ENCODE results near the gene BATF2. TPM values are rescaled to one million over a fixed set of nuclear protein-coding genes. Genes with fewer than 3 reads are reported as not detected.
A peak's percentile ranks its signal among the peaks of the same experiment; 100 is the strongest.

Gene BATF2
- 10 to 100 TPM in 2 of 4 donors, 1 to 10 TPM in 2; 8.1 to 22.7 (median 10.9) TPM for polyA plus RNA-seq
- long read RNA-seq, donor 1, transcript BATF2-203 (1 exons, 2,569 nt) = major isoform, 21 of 40 reads
- long read RNA-seq, donor 1, transcript BATF2-201 (3 exons, 2,142 nt) = minor isoform, 13 of 40 reads
- long read RNA-seq, donor 1, partial matches to known transcripts = 0 of 40 reads
- long read RNA-seq, donor 1, other reads (novel, unspliced or antisense) = 0 of 40 reads
- long read RNA-seq, donor 2, transcript BATF2-201 (3 exons, 2,142 nt) = major isoform, 5 of 8 reads
- long read RNA-seq, donor 2, partial matches to known transcripts = 0 of 8 reads
- long read RNA-seq, donor 2, other reads (novel, unspliced or antisense) = 0 of 8 reads
- long read RNA-seq, donor 3, transcript BATF2-203 (1 exons, 2,569 nt) = major isoform, 6 of 8 reads
- long read RNA-seq, donor 3, partial matches to known transcripts = 0 of 8 reads
- long read RNA-seq, donor 3, other reads (novel, unspliced or antisense) = 0 of 8 reads
- long read RNA-seq, donor 4 = 0 reads
- long read RNA-seq, donor 5, partial matches to known transcripts = 0 of 3 reads
- long read RNA-seq, donor 5, other reads (novel, unspliced or antisense) = 0 of 3 reads
- long read RNA-seq, donor 6, transcript BATF2-203 (1 exons, 2,569 nt) = major isoform, 8 of 17 reads
- long read RNA-seq, donor 6, transcript BATF2-201 (3 exons, 2,142 nt) = minor isoform, 7 of 17 reads
- long read RNA-seq, donor 6, partial matches to known transcripts = 0 of 17 reads
- long read RNA-seq, donor 6, other reads (novel, unspliced or antisense) = 0 of 17 reads
- long read RNA-seq, donor 7 = 0 reads
- long read RNA-seq, donor 8 = 0 reads
- long read RNA-seq, donor 9, transcript BATF2-203 (1 exons, 2,569 nt) = major isoform, 5 of 5 reads
- long read RNA-seq, donor 9, partial matches to known transcripts = 0 of 5 reads
- long read RNA-seq, donor 9, other reads (novel, unspliced or antisense) = 0 of 5 reads
- long read RNA-seq, donor 10, transcript BATF2-203 (1 exons, 2,569 nt) = minor isoform, 8 of 19 reads
- long read RNA-seq, donor 10, transcript BATF2-201 (3 exons, 2,142 nt) = major isoform, 9 of 19 reads
- long read RNA-seq, donor 10, partial matches to known transcripts = 0 of 19 reads
- long read RNA-seq, donor 10, other reads (novel, unspliced or antisense) = 0 of 19 reads

- peak; percentile 94 to 95 for DNase-seq
- Histone ChIP-seq H3K27ac (ENCODE audit: low read depth in 1 of 3, low read length in 2 of 3) (peak within 1 kb of the TSS; percentile 88 to 95 (median 92)), H3K9me3 (ENCODE audit: control insufficient read depth in 2 of 2, insufficient read depth in 1 of 2, low read depth in 1 of 2, low read length in 1 of 2) (peaks cover 0 to 8% of the 10 kb centered on the region in 2 donors), H3K36me3 (ENCODE audit: control insufficient read depth in 3 of 3, insufficient read depth in 2 of 3, low read depth in 1 of 3, low read length in 3 of 3) (peaks cover 0 to 25% (median 0%) of the 10 kb centered on the region in 3 donors), H3K27me3 (ENCODE audit: control insufficient read depth in 3 of 3, insufficient read depth in 3 of 3, low read length in 3 of 3) (no peaks in the 10 kb centered on the region), H3K4me3 (ENCODE audit: low read depth in 1 of 3, low read length in 3 of 3) (peak within 1 kb of the TSS; percentile 55 to 67 (median 64)), H3K4me1 (ENCODE audit: control insufficient read depth in 3 of 3, insufficient read depth in 2 of 3, low read depth in 1 of 3, low read length in 2 of 3) (peaks cover 0 to 36% (median 2%) of the 10 kb centered on the region in 3 donors)
- FAIRE-seq = no peak
- 10 to 15% (median 15%) methylated on average over 7 to 9 of the region's 9 CpGs for WGBS, 3 donors
Observed at GRCh38 chr11:64996710-64997380, at the start of gene BATF2. Gene BATF2 (minus strand): TSS chr11:64996971. CDS start chr11:64996914, 57 bp downstream.

- H3K9me3 ChIP-seq (ENCODE audit: control insufficient read depth in 2 of 2, insufficient read depth in 1 of 2, low read depth in 1 of 2, low read length in 1 of 2) = no peaks in the 10 kb centered on the region
- H3K4me1 ChIP-seq (ENCODE audit: control insufficient read depth in 3 of 3, insufficient read depth in 2 of 3, low read depth in 1 of 3, low read length in 2 of 3) = peaks cover 0 to 21% (median 2%) of the 10 kb centered on the region in 3 donors
- H3K4me3 ChIP-seq (ENCODE audit: low read depth in 1 of 3, low read length in 3 of 3) = no peak overlapping the region
- peaks cover 0 to 7% (median 0%) of the 10 kb centered on the region in 3 donors for H3K27me3 ChIP-seq (ENCODE audit: control insufficient read depth in 3 of 3, insufficient read depth in 3 of 3, low read length in 3 of 3)
- H3K27ac ChIP-seq (ENCODE audit: low read depth in 1 of 3, low read length in 2 of 3) = no peak overlapping the region
- FAIRE-seq (no peak), DNase-seq (no peak)
- WGBS, 3 donors = 86 to 92% (median 90%) methylated on average over 7 of the region's 7 CpGs
- peaks cover 0 to 47% (median 1%) of the 10 kb centered on the region in 3 donors for H3K36me3 ChIP-seq (ENCODE audit: control insufficient read depth in 3 of 3, insufficient read depth in 2 of 3, low read depth in 1 of 3, low read length in 3 of 3)
Observed at GRCh38 chr11:65045728-65046127, 49.0 kb upstream of the BATF2 start.

GRCh38 chr11:65045061-65045460 lies 48.3 kb upstream of the BATF2 start:
- Histone ChIP-seq H3K36me3 (ENCODE audit: control insufficient read depth in 3 of 3, insufficient read depth in 2 of 3, low read depth in 1 of 3, low read length in 3 of 3) (peaks cover 0 to 50% (median 1%) of the 10 kb centered on the region in 3 donors), H3K27ac (ENCODE audit: low read depth in 1 of 3, low read length in 2 of 3) (no peak overlapping the region), H3K4me1 (ENCODE audit: control insufficient read depth in 3 of 3, insufficient read depth in 2 of 3, low read depth in 1 of 3, low read length in 2 of 3) (peaks cover 0 to 21% (median 2%) of the 10 kb centered on the region in 3 donors), H3K27me3 (ENCODE audit: control insufficient read depth in 3 of 3, insufficient read depth in 3 of 3, low read length in 3 of 3) (peaks cover 0 to 7% (median 0%) of the 10 kb centered on the region in 3 donors), H3K4me3 (ENCODE audit: low read depth in 1 of 3, low read length in 3 of 3) (no peak overlapping the region), H3K9me3 (ENCODE audit: control insufficient read depth in 2 of 2, insufficient read depth in 1 of 2, low read depth in 1 of 2, low read length in 1 of 2) (no peaks in the 10 kb centered on the region)
- DNase-seq (no peak), FAIRE-seq (no peak)
- WGBS, 3 donors = 81 to 88% (median 87%) methylated on average over 5 of the region's 5 CpGs

- FAIRE-seq = no peak
- Histone ChIP-seq H3K4me3 (ENCODE audit: low read depth in 1 of 3, low read length in 3 of 3) (no peak overlapping the region), H3K9me3 (ENCODE audit: control insufficient read depth in 2 of 2, insufficient read depth in 1 of 2, low read depth in 1 of 2, low read length in 1 of 2) (no peaks in the 10 kb centered on the region), H3K27ac (ENCODE audit: low read depth in 1 of 3, low read length in 2 of 3) (no peak overlapping the region), H3K36me3 (ENCODE audit: control insufficient read depth in 3 of 3, insufficient read depth in 2 of 3, low read depth in 1 of 3, low read length in 3 of 3) (peaks cover 0 to 58% (median 1%) of the 10 kb centered on the region in 3 donors), H3K4me1 (ENCODE audit: control insufficient read depth in 3 of 3, insufficient read depth in 2 of 3, low read depth in 1 of 3, low read length in 2 of 3) (peaks cover 0 to 21% (median 2%) of the 10 kb centered on the region in 3 donors), H3K27me3 (ENCODE audit: control insufficient read depth in 3 of 3, insufficient read depth in 3 of 3, low read length in 3 of 3) (peaks cover 0 to 7% (median 0%) of the 10 kb centered on the region in 3 donors)
- WGBS, 3 donors = 82 to 94% (median 88%) methylated on average over 23 of the region's 23 CpGs
- DNase-seq = no peak
Observed at GRCh38 chr11:65043881-65044501, 47.2 kb upstream of the BATF2 start.

- H3K4me3 ChIP-seq (ENCODE audit: low read depth in 1 of 3, low read length in 3 of 3) = no peak overlapping the region
- WGBS, 3 donors = 81 to 89% (median 87%) methylated on average over 6 of the region's 6 CpGs
- FAIRE-seq (no peak), DNase-seq (no peak)
- H3K4me1 ChIP-seq (ENCODE audit: control insufficient read depth in 3 of 3, insufficient read depth in 2 of 3, low read depth in 1 of 3, low read length in 2 of 3) = peaks cover 0 to 15% (median 2%) of the 10 kb centered on the region in 3 donors
- H3K9me3 ChIP-seq (ENCODE audit: control insufficient read depth in 2 of 2, insufficient read depth in 1 of 2, low read depth in 1 of 2, low read length in 1 of 2) = no peaks in the 10 kb centered on the region
- peaks cover 0 to 4% (median 0%) of the 10 kb centered on the region in 3 donors for H3K27me3 ChIP-seq (ENCODE audit: control insufficient read depth in 3 of 3, insufficient read depth in 3 of 3, low read length in 3 of 3)
- H3K36me3 ChIP-seq (ENCODE audit: control insufficient read depth in 3 of 3, insufficient read depth in 2 of 3, low read depth in 1 of 3, low read length in 3 of 3) = peaks cover 1 to 65% (median 5%) of the 10 kb centered on the region in 3 donors
- no peak overlapping the region for H3K27ac ChIP-seq (ENCODE audit: low read depth in 1 of 3, low read length in 2 of 3)
Observed at GRCh38 chr11:65042891-65043290, 46.1 kb upstream of the BATF2 start.

GRCh38 chr11:65040847-65041622 lies 44.3 kb upstream of the BATF2 start, which contains the start of gene SAC3D1:
Gene SAC3D1 (plus strand): TSS chr11:65041210. CDS start chr11:65041293, 83 bp downstream.
- Histone ChIP-seq H3K4me3 (ENCODE audit: low read depth in 1 of 3, low read length in 3 of 3) (peak within 1 kb of the TSS; percentile 60 to 91 (median 66)), H3K9me3 (ENCODE audit: control insufficient read depth in 2 of 2, insufficient read depth in 1 of 2, low read depth in 1 of 2, low read length in 1 of 2) (no peaks in the 10 kb centered on the region), H3K27ac (ENCODE audit: low read depth in 1 of 3, low read length in 2 of 3) (peak within 1 kb of the TSS; percentile 85 to 98 (median 98)), H3K36me3 (ENCODE audit: control insufficient read depth in 3 of 3, insufficient read depth in 2 of 3, low read depth in 1 of 3, low read length in 3 of 3) (peaks cover 1 to 75% (median 5%) of the 10 kb centered on the region in 3 donors), H3K4me1 (ENCODE audit: control insufficient read depth in 3 of 3, insufficient read depth in 2 of 3, low read depth in 1 of 3, low read length in 2 of 3) (peaks cover 0 to 7% (median 0%) of the 10 kb centered on the region in 3 donors), H3K27me3 (ENCODE audit: control insufficient read depth in 3 of 3, insufficient read depth in 3 of 3, low read length in 3 of 3) (no peaks in the 10 kb centered on the region)
- no peak for FAIRE-seq
- peak; percentile 94 to 95 for DNase-seq
- WGBS, 3 donors = 0 to 1% (median 0%) methylated on average over 57 to 91 of the region's 91 CpGs

- Histone ChIP-seq H3K4me3 (ENCODE audit: low read depth in 1 of 3, low read length in 3 of 3) (peak overlapping the region; percentile 46 to 91 (median 66)), H3K27me3 (ENCODE audit: control insufficient read depth in 3 of 3, insufficient read depth in 3 of 3, low read length in 3 of 3) (no peaks in the 10 kb centered on the region), H3K27ac (ENCODE audit: low read depth in 1 of 3, low read length in 2 of 3) (peak overlapping the region; percentile 85 to 98 (median 98)), H3K4me1 (ENCODE audit: control insufficient read depth in 3 of 3, insufficient read depth in 2 of 3, low read depth in 1 of 3, low read length in 2 of 3) (peaks cover 0 to 7% (median 0%) of the 10 kb centered on the region in 3 donors), H3K9me3 (ENCODE audit: control insufficient read depth in 2 of 2, insufficient read depth in 1 of 2, low read depth in 1 of 2, low read length in 1 of 2) (no peaks in the 10 kb centered on the region), H3K36me3 (ENCODE audit: control insufficient read depth in 3 of 3, insufficient read depth in 2 of 3, low read depth in 1 of 3, low read length in 3 of 3) (peaks cover 3 to 75% (median 5%) of the 10 kb centered on the region in 3 donors)
- no peak for DNase-seq
- 1 to 18% (median 10%) methylated on average over 7 of the region's 7 CpGs for WGBS, 3 donors
- no peak for FAIRE-seq
Observed at GRCh38 chr11:65040520-65040846, 43.7 kb upstream of the BATF2 start.
